Astrocyte (in vitro differentiated cells and primary cell): ENCODE data around the gene SPARC. TPM values are rescaled to one million over a fixed set of nuclear protein-coding genes. Genes with fewer than 3 reads are reported as not detected.

Experiments used
- DNase-seq: peaks from one replicate; pipeline ENCODE4 v3.0.0-alpha.2; 2010; ENCODE audit warnings: low read depth
- FAIRE-seq: peaks from 2 replicates; lab custom pipeline; 2011; peaks lifted over from hg19 to GRCh38; lab: Jason Lieb, UNC
- H2AFZ ChIP-seq: 2 replicates; pipeline ENCODE4 v1.6.0; 2012; ENCODE audit warnings: low read depth, low read length, inconsistent platforms
- H3K27ac ChIP-seq: 2 replicates; pipeline ENCODE4 v1.5.1; 2011; ENCODE audit warnings: low read depth, low read length, inconsistent platforms
- H3K27me3 ChIP-seq: 2 replicates; pipeline ENCODE4 v1.6.0; 2011; ENCODE audit warnings: low read length, inconsistent platforms; ENCODE audit not compliant: insufficient read depth
- H3K36me3 ChIP-seq: 2 replicates; pipeline ENCODE4 v1.5.1; 2011; ENCODE audit warnings: low read length, inconsistent platforms; ENCODE audit not compliant: insufficient read depth
- H3K4me1 ChIP-seq: 2 replicates; pipeline ENCODE4 v1.5.1; 2011; ENCODE audit warnings: low read length, inconsistent platforms; ENCODE audit not compliant: insufficient read depth
- H3K4me2 ChIP-seq: 2 replicates; pipeline ENCODE4 v1.6.0; 2012; ENCODE audit warnings: low read length, inconsistent platforms
- H3K4me3 ChIP-seq: 2 replicates; pipeline ENCODE4 v1.5.1; 2011; ENCODE audit warnings: low read depth, mild to moderate bottlenecking, low read length, inconsistent platforms; ENCODE audit not compliant: insufficient read depth
- H3K79me2 ChIP-seq: 2 replicates; pipeline ENCODE4 v1.6.0; 2012; ENCODE audit warnings: mild to moderate bottlenecking, low read length, inconsistent platforms; ENCODE audit not compliant: insufficient read depth
- H3K9ac ChIP-seq: 2 replicates; pipeline ENCODE4 v1.6.0; 2012; ENCODE audit warnings: mild to moderate bottlenecking, low read length, inconsistent platforms
- H3K9me3 ChIP-seq: 2 replicates; pipeline ENCODE4 v1.5.1; 2012; ENCODE audit warnings: low read depth, mild to moderate bottlenecking, low read length, inconsistent platforms; ENCODE audit not compliant: insufficient read depth
- H4K20me1 ChIP-seq: 2 replicates; pipeline ENCODE4 v1.6.0; 2012; ENCODE audit warnings: low read length, inconsistent platforms; ENCODE audit not compliant: insufficient read depth
- H3K27ac Mint-ChIP-seq: one replicate; pipeline ENCODE4 v1.8.0; 2021; ENCODE audit warnings: mild to moderate bottlenecking, mixed read lengths; ENCODE audit not compliant: unreplicated experiment
- H3K27me3 Mint-ChIP-seq: one replicate; pipeline ENCODE4 v1.8.0; 2021; ENCODE audit warnings: low read depth, mixed read lengths; ENCODE audit not compliant: unreplicated experiment
- H3K36me3 Mint-ChIP-seq: one replicate; pipeline ENCODE4 v1.8.0; 2021; ENCODE audit warnings: low read depth, mixed read lengths; ENCODE audit not compliant: unreplicated experiment
- H3K4me1 Mint-ChIP-seq: one replicate; pipeline ENCODE4 v1.8.0; 2021; ENCODE audit warnings: low read depth, mixed read lengths; ENCODE audit not compliant: unreplicated experiment
- H3K4me3 Mint-ChIP-seq: one replicate; pipeline ENCODE4 v1.8.0; 2021; ENCODE audit warnings: mild to moderate bottlenecking, moderate library complexity, mixed read lengths; ENCODE audit not compliant: unreplicated experiment
- H3K9me3 Mint-ChIP-seq: one replicate; pipeline ENCODE4 v1.8.0; 2021; ENCODE audit warnings: mild to moderate bottlenecking, mixed read lengths; ENCODE audit not compliant: unreplicated experiment
- CTCF ChIP-seq: IDR thresholded peaks from 2 replicates; pipeline ENCODE4 v1.5.1; 2011; ENCODE audit warnings: low read depth, mild to moderate bottlenecking, inconsistent platforms, low read length, moderate library complexity; ENCODE audit not compliant: insufficient read depth
- EZH2 ChIP-seq: IDR thresholded peaks from 2 replicates; pipeline ENCODE4 v1.6.1; 2012; ENCODE audit warnings: mild to moderate bottlenecking, low read length, inconsistent platforms; ENCODE audit not compliant: insufficient read depth
- total RNA-seq: library from RNA; stranded (reverse); gene quantifications from 2 replicates; pipeline ENCODE4 v1.2.1, GENCODE V29; 2021

The SPARC gene
- total RNA-seq, 1 donor from 2014 or later: 15,667 TPM

- no peak overlapping the region for H3K4me3 Mint-ChIP-seq
- Histone ChIP-seq H3K4me2 (no peak overlapping the region), H3K27ac (no peak overlapping the region), H3K4me3 (no peak overlapping the region), H2AFZ (no peak overlapping the region), H3K79me2 (no peaks in the 10 kb centered on the region), H3K4me1 (peaks cover 11% of the 10 kb centered on the region), H4K20me1 (no peaks in the 10 kb centered on the region), H3K36me3 (no peaks in the 10 kb centered on the region), H3K9ac (no peak overlapping the region), H3K9me3 (peaks cover 3% of the 10 kb centered on the region), H3K27me3 (peaks cover 11% of the 10 kb centered on the region)
- H3K27ac Mint-ChIP-seq: no peak overlapping the region
- H3K27me3 Mint-ChIP-seq: peaks cover 15% of the 10 kb centered on the region
- H3K9me3 Mint-ChIP-seq: peaks cover 1% of the 10 kb centered on the region
- DNase-seq (no peak), FAIRE-seq (no peak)
- TF ChIP-seq EZH2 (no peak), CTCF (no peak)
- peaks cover 34% of the 10 kb centered on the region for H3K4me1 Mint-ChIP-seq
- no peaks in the 10 kb centered on the region for H3K36me3 Mint-ChIP-seq
Measured at GRCh38 chr5:151617841-151618710, 68.6 kb downstream of the SPARC start.

- no peak overlapping the region for H3K4me3 Mint-ChIP-seq
- H3K79me2 ChIP-seq: no peaks in the 10 kb centered on the region
- no peak for FAIRE-seq
- no peaks in the 10 kb centered on the region for H3K36me3 Mint-ChIP-seq
- H4K20me1 ChIP-seq: no peaks in the 10 kb centered on the region
- peaks cover 1% of the 10 kb centered on the region for H3K9me3 Mint-ChIP-seq
- H3K4me1 ChIP-seq: peaks cover 11% of the 10 kb centered on the region
- peaks cover 3% of the 10 kb centered on the region for H3K9me3 ChIP-seq
- H2AFZ ChIP-seq: no peak overlapping the region
- H3K27me3 ChIP-seq: peaks cover 11% of the 10 kb centered on the region
- DNase-seq: no peak
- H3K4me3 ChIP-seq: no peak overlapping the region
- no peak overlapping the region for H3K27ac ChIP-seq
- no peak overlapping the region for H3K9ac ChIP-seq
- H3K36me3 ChIP-seq: no peaks in the 10 kb centered on the region
- H3K4me1 Mint-ChIP-seq: peaks cover 36% of the 10 kb centered on the region
- H3K27me3 Mint-ChIP-seq: peaks cover 11% of the 10 kb centered on the region
- H3K27ac Mint-ChIP-seq: no peak overlapping the region
- H3K4me2 ChIP-seq: no peak overlapping the region
- TF ChIP-seq CTCF (no peak), EZH2 (no peak)
Measured at GRCh38 chr5:151617383-151617840, 69.3 kb downstream of the SPARC start.

- Mint-ChIP-seq H3K9me3 (peaks cover 1% of the 10 kb centered on the region), H3K27me3 (peaks cover 6% of the 10 kb centered on the region), H3K4me1 (peaks cover 32% of the 10 kb centered on the region), H3K36me3 (no peaks in the 10 kb centered on the region), H3K27ac (peak overlapping the region; percentile 79), H3K4me3 (no peak overlapping the region)
- Histone ChIP-seq H3K4me3 (no peak overlapping the region), H3K36me3 (no peaks in the 10 kb centered on the region), H3K79me2 (no peaks in the 10 kb centered on the region), H3K4me1 (peaks cover 8% of the 10 kb centered on the region), H3K9me3 (peaks cover 3% of the 10 kb centered on the region), H3K4me2 (no peak overlapping the region), H3K27me3 (peaks cover 11% of the 10 kb centered on the region), H3K9ac (no peak overlapping the region), H2AFZ (no peak overlapping the region), H4K20me1 (no peaks in the 10 kb centered on the region), H3K27ac (no peak overlapping the region)
- DNase-seq: peak; percentile 18
- no peak for FAIRE-seq
- no peak for TF ChIP-seq CTCF
- TF ChIP-seq EZH2: no peak
Measured at GRCh38 chr5:151615431-151615830, 71.3 kb downstream of the SPARC start.
